Measurements from ENCODE around the gene CALML6.

CALML6 gene

GRCh38 chr1:1895456-1896336 is 19.4 kb upstream of the CALML6 start:
- no peak for DNase-seq
- no peak overlapping the region for H3K4ac ChIP-seq (ENCODE audit: low read depth, low read length)

GRCh38 chr1:1898246-1898933 is 16.7 kb upstream of the CALML6 start:
- Histone ChIP-seq H3K27me3 (ENCODE audit: insufficient read depth, low read length) (no peaks in the 10 kb centered on the region), H3K4me2 (ENCODE audit: low read length) (no peak overlapping the region), H3K27ac (ENCODE audit: low read depth, low read length) (no peak overlapping the region), H4K12ac (ENCODE audit: low read depth, low read length) (no peak overlapping the region), H3K79me1 (ENCODE audit: low read length) (no peaks in the 10 kb centered on the region), H4K8ac (ENCODE audit: low read depth, low read length) (no peak overlapping the region), H3K36me3 (ENCODE audit: control insufficient read depth in 1 of 2, insufficient read depth in 2 of 2, low read length in 2 of 2) (no peaks in the 10 kb centered on the region), H3K4ac (ENCODE audit: low read depth, low read length) (no peak overlapping the region), H2AFZ (ENCODE audit: insufficient read depth, low read length, poor library complexity) (no peak overlapping the region), H3K9ac (ENCODE audit: low read length) (no peak overlapping the region), H2AK5ac (ENCODE audit: low read length) (no peak overlapping the region), H3K23ac (ENCODE audit: low read length) (peak overlapping the region; percentile 60), H2BK120ac (ENCODE audit: insufficient read depth, low read length, poor library complexity) (no peak overlapping the region), H3K79me2 (ENCODE audit: control insufficient read depth, insufficient read depth, low read length, poor library complexity) (no peaks in the 10 kb centered on the region), H2BK12ac (ENCODE audit: low read length) (no peak overlapping the region), H2BK5ac (ENCODE audit: low read depth, low read length, poor library complexity) (no peak overlapping the region), H3K14ac (ENCODE audit: low read length) (no peak overlapping the region), H3K4me3 (ENCODE audit: low read depth, low read length) (peak overlapping the region; percentile 20), H3K4me1 (ENCODE audit: control insufficient read depth in 1 of 2, insufficient read depth in 2 of 2, low read length in 2 of 2) (peaks cover 2 to 10% of the 10 kb centered on the region in 2 experiments), H4K91ac (ENCODE audit: low read depth, low read length) (no peak overlapping the region), H3K9me3 (ENCODE audit: insufficient read depth, low read depth, low read length) (peaks cover 6% of the 10 kb centered on the region), H3K18ac (ENCODE audit: low read length) (no peak overlapping the region)
- WGBS (ENCODE audit: extremely low coverage, insufficient coverage, insufficient read length), result no CpG with 5 or more reads among the region's 6 CpGs
- no peak for DNase-seq

More at GRCh38 chr1:1895456-1896336, 19.4 kb upstream of the CALML6 start:
- no peak overlapping the region for H2BK5ac ChIP-seq (ENCODE audit: low read depth, low read length, poor library complexity)
- H3K27me3 ChIP-seq (ENCODE audit: insufficient read depth, low read length), result no peaks in the 10 kb centered on the region
- H2AK5ac ChIP-seq (ENCODE audit: low read length), result no peak overlapping the region
- H3K4me2 ChIP-seq (ENCODE audit: low read length), result no peak overlapping the region
- no peak overlapping the region for H2BK12ac ChIP-seq (ENCODE audit: low read length)
- peaks cover 3% of the 10 kb centered on the region for H3K9me3 ChIP-seq (ENCODE audit: insufficient read depth, low read depth, low read length)
- H3K18ac ChIP-seq (ENCODE audit: low read length), result no peak overlapping the region
- no peak overlapping the region for H4K8ac ChIP-seq (ENCODE audit: low read depth, low read length)
- H3K23ac ChIP-seq (ENCODE audit: low read length), result peak overlapping the region; percentile 11
- peaks cover 2% of the 10 kb centered on the region for H3K79me2 ChIP-seq (ENCODE audit: control insufficient read depth, insufficient read depth, low read length, poor library complexity)
- no peak overlapping the region for H2AFZ ChIP-seq (ENCODE audit: insufficient read depth, low read length, poor library complexity)
- H3K4me1 ChIP-seq (ENCODE audit: control insufficient read depth in 1 of 2, insufficient read depth in 2 of 2, low read length in 2 of 2), result peaks cover 6 to 17% of the 10 kb centered on the region in 2 experiments
- H4K12ac ChIP-seq (ENCODE audit: low read depth, low read length), result no peak overlapping the region
- H3K36me3 ChIP-seq (ENCODE audit: control insufficient read depth in 1 of 2, insufficient read depth in 2 of 2, low read length in 2 of 2), result no peaks in the 10 kb centered on the region
- H3K27ac ChIP-seq (ENCODE audit: low read depth, low read length), result no peak overlapping the region
- H3K4me3 ChIP-seq (ENCODE audit: low read depth, low read length), result no peak overlapping the region
- no peak overlapping the region for H4K91ac ChIP-seq (ENCODE audit: low read depth, low read length)
- peaks cover 6% of the 10 kb centered on the region for H3K79me1 ChIP-seq (ENCODE audit: low read length)
- H3K9ac ChIP-seq (ENCODE audit: low read length), result no peak overlapping the region
- no CpG with 5 or more reads among the region's 14 CpGs for WGBS (ENCODE audit: extremely low coverage, insufficient coverage, insufficient read length)
- H3K14ac ChIP-seq (ENCODE audit: low read length), result no peak overlapping the region
- no peak overlapping the region for H2BK120ac ChIP-seq (ENCODE audit: insufficient read depth, low read length, poor library complexity)

- no CpG with 5 or more reads among the region's 16 CpGs for WGBS (ENCODE audit: extremely low coverage, insufficient coverage, insufficient read length)
- Histone ChIP-seq H3K18ac (ENCODE audit: low read length) (no peak overlapping the region), H4K91ac (ENCODE audit: low read depth, low read length) (no peak overlapping the region), H2AFZ (ENCODE audit: insufficient read depth, low read length, poor library complexity) (no peak overlapping the region), H2BK12ac (ENCODE audit: low read length) (no peak overlapping the region), H3K4me1 (ENCODE audit: control insufficient read depth in 1 of 2, insufficient read depth in 2 of 2, low read length in 2 of 2) (peaks cover 2 to 4% of the 10 kb centered on the region in 2 experiments), H3K4ac (ENCODE audit: low read depth, low read length) (no peak overlapping the region), H3K79me2 (ENCODE audit: control insufficient read depth, insufficient read depth, low read length, poor library complexity) (no peaks in the 10 kb centered on the region), H3K4me2 (ENCODE audit: low read length) (no peak overlapping the region), H3K4me3 (ENCODE audit: low read depth, low read length) (no peak overlapping the region), H3K9me3 (ENCODE audit: insufficient read depth, low read depth, low read length) (peaks cover 6% of the 10 kb centered on the region), H4K12ac (ENCODE audit: low read depth, low read length) (no peak overlapping the region), H3K27ac (ENCODE audit: low read depth, low read length) (no peak overlapping the region), H2AK5ac (ENCODE audit: low read length) (no peak overlapping the region), H3K9ac (ENCODE audit: low read length) (no peak overlapping the region), H2BK120ac (ENCODE audit: insufficient read depth, low read length, poor library complexity) (no peak overlapping the region), H3K23ac (ENCODE audit: low read length) (no peak overlapping the region), H2BK5ac (ENCODE audit: low read depth, low read length, poor library complexity) (no peak overlapping the region), H3K79me1 (ENCODE audit: low read length) (no peaks in the 10 kb centered on the region), H3K14ac (ENCODE audit: low read length) (no peak overlapping the region), H3K36me3 (ENCODE audit: control insufficient read depth in 1 of 2, insufficient read depth in 2 of 2, low read length in 2 of 2) (no peaks in the 10 kb centered on the region), H4K8ac (ENCODE audit: low read depth, low read length) (no peak overlapping the region), H3K27me3 (ENCODE audit: insufficient read depth, low read length) (no peaks in the 10 kb centered on the region)
- DNase-seq, result no peak
Measured at GRCh38 chr1:1899266-1899966, 15.6 kb upstream of the CALML6 start.

GRCh38 chr1:1899967-1900327 is 15.1 kb upstream of the CALML6 start:
- H3K4ac ChIP-seq (ENCODE audit: low read depth, low read length), result no peak overlapping the region
- H3K23ac ChIP-seq (ENCODE audit: low read length), result no peak overlapping the region
- no peak overlapping the region for H2AFZ ChIP-seq (ENCODE audit: insufficient read depth, low read length, poor library complexity)
- no peak overlapping the region for H4K91ac ChIP-seq (ENCODE audit: low read depth, low read length)
- H3K36me3 ChIP-seq (ENCODE audit: control insufficient read depth in 1 of 2, insufficient read depth in 2 of 2, low read length in 2 of 2), result no peaks in the 10 kb centered on the region
- no peak overlapping the region for H2BK5ac ChIP-seq (ENCODE audit: low read depth, low read length, poor library complexity)
- H3K4me1 ChIP-seq (ENCODE audit: control insufficient read depth in 1 of 2, insufficient read depth in 2 of 2, low read length in 2 of 2), result peaks cover 0 to 2% of the 10 kb centered on the region in 2 experiments
- H2BK12ac ChIP-seq (ENCODE audit: low read length), result no peak overlapping the region
- H3K4me2 ChIP-seq (ENCODE audit: low read length), result no peak overlapping the region
- H3K27me3 ChIP-seq (ENCODE audit: insufficient read depth, low read length), result no peaks in the 10 kb centered on the region
- no peak overlapping the region for H4K8ac ChIP-seq (ENCODE audit: low read depth, low read length)
- H4K12ac ChIP-seq (ENCODE audit: low read depth, low read length), result no peak overlapping the region
- H3K79me2 ChIP-seq (ENCODE audit: control insufficient read depth, insufficient read depth, low read length, poor library complexity), result no peaks in the 10 kb centered on the region
- no peak overlapping the region for H2AK5ac ChIP-seq (ENCODE audit: low read length)
- H3K14ac ChIP-seq (ENCODE audit: low read length), result no peak overlapping the region
- H2BK120ac ChIP-seq (ENCODE audit: insufficient read depth, low read length, poor library complexity), result no peak overlapping the region
- H3K9me3 ChIP-seq (ENCODE audit: insufficient read depth, low read depth, low read length), result peaks cover 6% of the 10 kb centered on the region
- WGBS (ENCODE audit: extremely low coverage, insufficient coverage, insufficient read length), result no CpG with 5 or more reads among the region's 9 CpGs
- no peak overlapping the region for H3K18ac ChIP-seq (ENCODE audit: low read length)
- H3K79me1 ChIP-seq (ENCODE audit: low read length), result no peaks in the 10 kb centered on the region
- H3K27ac ChIP-seq (ENCODE audit: low read depth, low read length), result no peak overlapping the region
- no peak for DNase-seq
- H3K4me3 ChIP-seq (ENCODE audit: low read depth, low read length), result no peak overlapping the region
- no peak overlapping the region for H3K9ac ChIP-seq (ENCODE audit: low read length)

Data from trophoblast cell (in vitro differentiated cells and primary cell).